Activated T-cell treated with anti-CD3 and anti-CD28 coated beads, Interleukin-2, amount 50 U/mL, for 72 hours (primary cell): ENCODE measurements around the gene MAP4. TPM values are rescaled to one million over a fixed set of nuclear protein-coding genes. Genes with fewer than 3 reads are reported as not detected.
"Not testable (repeated sequence)": the region's sequence is repeated elsewhere in the genome, so short reads cannot be mapped to it uniquely, and the experiment has no call there.

Experiments used
- ATAC-seq, 2 donors: fragments of 150-1000 bp; cut with Tn5 transposase; replicated peaks in 1 of 2; 2 replicates each; pipeline ENCODE4 v1.10.0; 2021; ENCODE audit warnings: moderate library complexity in 2 of 2, mild to moderate bottlenecking in 1 of 2
- DNase-seq, 2 donors: peaks; one replicate each; pipeline ENCODE4 v3.0.0; 2021 to 2022; ENCODE audit warnings: mixed read lengths in 1 of 2
- H3K27ac Mint-ChIP-seq: one replicate; pipeline ENCODE4 v1.8.0; 2022; ENCODE audit warnings: mild to moderate bottlenecking, moderate library complexity, mixed read lengths
- H3K27me3 Mint-ChIP-seq: one replicate; pipeline ENCODE4 v1.8.0; 2022; ENCODE audit warnings: low read depth, mixed read lengths
- H3K36me3 Mint-ChIP-seq, 2 donors: one replicate each; pipeline ENCODE4 v1.8.0; 2022; ENCODE audit warnings: mixed read lengths in 2 of 2, mild to moderate bottlenecking in 1 of 2; ENCODE audit not compliant: insufficient read depth in 2 of 2
- H3K4me1 Mint-ChIP-seq: one replicate; pipeline ENCODE4 v1.8.0; 2022; ENCODE audit warnings: low read depth, mixed read lengths
- H3K4me3 Mint-ChIP-seq, 2 donors: one replicate each; pipeline ENCODE4 v1.8.0; 2022; ENCODE audit warnings: mild to moderate bottlenecking in 2 of 2, mixed read lengths in 2 of 2, moderate library complexity in 2 of 2
- H3K9me3 Mint-ChIP-seq, 2 donors: one replicate each; pipeline ENCODE4 v1.8.0; 2022; ENCODE audit warnings: mixed read lengths in 2 of 2
- total RNA-seq, 2 donors: library from RNA; stranded (reverse); gene quantifications; one replicate each; pipeline ENCODE4 v1.2.3, GENCODE V29; 2022

Gene MAP4
- total RNA-seq, 2 donors from 2014 or later: 135 to 149 TPM

- no peak for DNase-seq
- Mint-ChIP-seq H3K27me3 (no peaks in the 10 kb centered on the region), H3K4me1 (no peaks in the 10 kb centered on the region), H3K4me3 (no peak overlapping the region), H3K27ac (no peak overlapping the region), H3K36me3 (peaks cover 0 to 10% of the 10 kb centered on the region in 2 donors), H3K9me3 (no peaks in the 10 kb centered on the region)
- ATAC-seq: no peak
Measured at GRCh38 chr3:47847260-47847659, 169.0 kb downstream of the MAP4 start.

- H3K27ac Mint-ChIP-seq: no peak overlapping the region
- DNase-seq (no peak), ATAC-seq (no peak)
- H3K9me3 Mint-ChIP-seq: no peaks in the 10 kb centered on the region
- H3K36me3 Mint-ChIP-seq: peaks cover 0 to 10% of the 10 kb centered on the region in 2 donors
- H3K4me3 Mint-ChIP-seq: no peak overlapping the region
- H3K27me3 Mint-ChIP-seq: no peaks in the 10 kb centered on the region
- no peaks in the 10 kb centered on the region for H3K4me1 Mint-ChIP-seq
Measured at GRCh38 chr3:47846880-47847248, 169.4 kb downstream of the MAP4 start.

GRCh38 chr3:47846186-47846879, 169.9 kb downstream of the MAP4 start:
- Mint-ChIP-seq H3K36me3 (peaks cover 0 to 10% of the 10 kb centered on the region in 2 donors), H3K27ac (no peak overlapping the region), H3K4me1 (no peaks in the 10 kb centered on the region), H3K9me3 (no peaks in the 10 kb centered on the region), H3K27me3 (no peaks in the 10 kb centered on the region), H3K4me3 (no peak overlapping the region)
- no peak for DNase-seq
- no peak for ATAC-seq

DNA sequence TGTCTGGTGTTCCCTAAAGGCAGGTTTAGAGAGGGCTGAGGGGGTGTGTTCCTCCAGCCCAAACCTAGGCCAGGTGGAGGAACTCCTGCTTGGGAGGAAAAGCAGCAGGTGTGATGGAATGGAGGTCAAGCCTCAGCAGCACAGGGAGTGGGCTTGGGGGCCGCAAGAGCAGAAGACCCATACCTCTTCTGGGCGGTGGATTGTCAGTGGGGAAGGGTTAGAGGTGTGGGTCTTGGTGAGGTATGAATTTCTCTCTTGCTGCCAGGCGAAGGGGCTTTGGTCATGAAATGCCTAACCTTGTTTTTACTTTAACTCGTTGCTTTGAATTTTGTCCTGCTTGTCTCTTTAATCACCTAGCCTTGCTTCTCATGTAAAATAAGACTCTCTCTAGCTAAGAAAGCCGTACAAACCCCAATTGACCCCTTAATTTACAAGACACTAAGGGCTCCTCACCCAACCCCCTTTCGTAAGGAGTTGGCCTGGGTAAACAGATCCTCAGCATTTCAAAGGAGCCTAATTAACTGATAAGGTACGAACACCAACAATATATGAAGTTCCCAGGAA, 174.3 kb downstream of the MAP4 start:
- H3K4me3 Mint-ChIP-seq: no peak overlapping the region
- no peak overlapping the region for H3K27ac Mint-ChIP-seq
- H3K27me3 Mint-ChIP-seq: no peaks in the 10 kb centered on the region
- no peak for DNase-seq
- no peaks in the 10 kb centered on the region for H3K9me3 Mint-ChIP-seq
- H3K36me3 Mint-ChIP-seq: peaks cover 4 to 15% of the 10 kb centered on the region in 2 donors
- H3K4me1 Mint-ChIP-seq: no peaks in the 10 kb centered on the region
- ATAC-seq: no peak

- Mint-ChIP-seq H3K4me3 (no peak overlapping the region), H3K27me3 (no peaks in the 10 kb centered on the region), H3K4me1 (peaks cover 8% of the 10 kb centered on the region), H3K9me3 (no peaks in the 10 kb centered on the region), H3K36me3 (peaks cover 9 to 22% of the 10 kb centered on the region in 2 donors), H3K27ac (no peak overlapping the region)
- DNase-seq (no peak), ATAC-seq (no peak)
Measured at GRCh38 chr3:47838503-47838902, 177.7 kb downstream of the MAP4 start.

- Mint-ChIP-seq H3K27ac (no peak overlapping the region), H3K4me3 (no peak overlapping the region), H3K4me1 (peaks cover 8% of the 10 kb centered on the region), H3K36me3 (peaks cover 12 to 25% of the 10 kb centered on the region in 2 donors), H3K27me3 (no peaks in the 10 kb centered on the region), H3K9me3 (no peaks in the 10 kb centered on the region)
- DNase-seq (no peak), ATAC-seq (no peak)
Measured at GRCh38 chr3:47836986-47837385, 179.2 kb downstream of the MAP4 start.

DNA sequence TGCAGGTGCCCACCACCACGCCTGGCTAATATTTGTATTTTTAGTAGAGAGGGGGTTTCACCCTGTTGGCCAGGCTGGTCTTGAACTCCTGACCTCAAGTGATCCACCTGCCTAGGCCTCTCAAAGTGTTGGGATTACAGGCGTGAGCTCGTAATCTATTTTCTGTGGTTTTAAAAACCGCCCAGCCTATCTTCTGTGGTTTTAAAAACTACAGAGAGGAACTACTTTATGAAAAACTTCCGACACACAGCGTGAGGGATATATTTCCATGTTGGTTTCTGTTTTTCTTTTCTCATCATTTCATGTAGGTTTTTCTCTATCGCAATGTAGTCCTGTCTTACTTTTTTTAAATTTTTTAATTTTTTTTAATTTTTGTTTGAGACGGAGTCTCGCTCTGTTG, 186.7 kb downstream of the MAP4 start:
- Mint-ChIP-seq H3K27ac (peak overlapping the region; percentile 27), H3K36me3 (peaks cover 12 to 39% of the 10 kb centered on the region in 2 donors), H3K4me3 (peak overlapping the region in 1 of 2 donors; percentile 12), H3K4me1 (peaks cover 43% of the 10 kb centered on the region)
- not testable (repeated sequence) for H3K27me3 Mint-ChIP-seq, DNase-seq, H3K9me3 Mint-ChIP-seq, ATAC-seq

- peaks cover 40% of the 10 kb centered on the region for H3K4me1 Mint-ChIP-seq
- no peaks in the 10 kb centered on the region for H3K9me3 Mint-ChIP-seq
- H3K27me3 Mint-ChIP-seq: no peaks in the 10 kb centered on the region
- ATAC-seq: no peak
- peak overlapping the region; percentile 91 for H3K27ac Mint-ChIP-seq
- DNase-seq: no peak
- H3K4me3 Mint-ChIP-seq: peak overlapping the region; percentile 89
- H3K36me3 Mint-ChIP-seq: peaks cover 9 to 28% of the 10 kb centered on the region in 2 donors
Measured at GRCh38 chr3:47825590-47825989, 190.6 kb downstream of the MAP4 start.

DNA sequence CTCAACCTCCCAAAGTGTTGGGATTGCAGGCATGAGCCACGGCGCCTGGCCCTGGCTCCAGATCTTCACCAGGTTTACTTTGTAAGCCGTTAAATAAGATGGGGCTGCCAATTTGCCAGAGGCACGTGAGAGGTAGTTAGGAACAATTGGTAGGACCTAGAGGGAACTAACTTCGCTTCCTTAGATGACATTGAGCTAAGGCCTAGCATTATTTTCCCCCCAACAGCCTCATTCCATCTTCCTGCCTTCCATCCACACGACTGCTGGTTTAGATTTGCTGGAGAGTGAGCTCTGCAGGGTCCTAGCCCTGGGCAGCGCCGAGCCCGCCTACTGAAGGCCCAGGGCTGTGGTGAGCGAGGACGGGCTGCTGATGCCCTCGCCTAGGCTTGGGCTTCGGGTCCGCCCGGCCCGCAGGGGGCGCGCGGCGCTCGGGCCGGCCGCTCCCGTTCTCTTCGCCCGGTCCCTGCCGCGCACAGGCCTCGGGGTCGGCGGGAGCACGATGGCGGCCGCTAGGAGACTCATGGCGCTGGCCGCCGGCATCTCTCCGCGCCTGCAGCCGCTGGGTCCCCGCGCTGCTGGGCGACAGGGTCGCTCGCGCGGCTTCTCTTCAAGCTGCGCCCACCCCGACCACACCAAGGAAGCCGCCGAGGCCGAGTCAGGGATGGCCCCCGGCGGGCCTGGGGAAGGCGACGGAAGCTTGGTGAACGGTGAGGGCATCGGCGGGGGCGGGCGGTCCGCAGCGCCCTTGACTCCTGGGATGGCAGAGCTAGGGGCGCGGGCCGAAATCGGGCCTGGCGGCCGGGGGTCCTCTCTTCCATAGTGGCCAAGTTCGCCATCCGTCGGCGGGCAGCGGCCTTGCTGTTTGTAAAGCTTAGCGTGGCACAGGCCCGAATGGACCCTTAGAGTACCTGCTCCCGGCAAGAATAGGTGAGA, 191.4 kb downstream of the MAP4 start:
- Mint-ChIP-seq H3K27me3 (no peaks in the 10 kb centered on the region), H3K27ac (peak overlapping the region; percentile 91), H3K4me3 (peak overlapping the region; percentile 89), H3K9me3 (no peaks in the 10 kb centered on the region), H3K4me1 (peaks cover 40% of the 10 kb centered on the region), H3K36me3 (peaks cover 9 to 28% of the 10 kb centered on the region in 2 donors)
- ATAC-seq (peak; percentile 99 to 100), DNase-seq (peak; percentile 86 to 90)

DNA sequence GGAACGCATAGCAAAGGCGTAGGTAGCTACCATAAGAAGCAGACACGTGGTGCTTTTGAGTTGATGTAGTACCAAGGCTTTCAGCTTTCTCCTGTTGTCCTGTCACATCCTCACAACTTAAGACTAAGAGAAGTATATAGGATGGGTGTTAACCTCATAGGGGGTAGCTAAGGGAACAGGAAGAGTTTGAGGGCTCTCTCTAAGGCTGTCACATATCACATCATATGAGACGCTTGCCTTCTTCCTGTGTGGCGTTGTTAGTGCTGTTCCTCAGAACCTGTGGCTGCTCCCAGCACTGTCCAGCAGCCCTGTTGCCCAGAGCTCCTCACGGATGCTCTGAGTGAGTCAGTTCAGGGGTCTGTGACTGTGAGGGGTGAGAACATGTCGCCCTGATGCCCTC, 198.6 kb downstream of the MAP4 start:
- H3K9me3 Mint-ChIP-seq: no peaks in the 10 kb centered on the region
- DNase-seq (no peak), ATAC-seq (no peak)
- H3K4me1 Mint-ChIP-seq: no peaks in the 10 kb centered on the region
- H3K27ac Mint-ChIP-seq: no peak overlapping the region
- no peak overlapping the region for H3K4me3 Mint-ChIP-seq
- no peaks in the 10 kb centered on the region for H3K27me3 Mint-ChIP-seq
- peaks cover 3 to 10% of the 10 kb centered on the region in 2 donors for H3K36me3 Mint-ChIP-seq

GRCh38 chr3:47813551-47814177, 202.6 kb downstream of the MAP4 start:
- DNase-seq (no peak), ATAC-seq (no peak)
- Mint-ChIP-seq H3K27me3 (no peaks in the 10 kb centered on the region), H3K9me3 (no peaks in the 10 kb centered on the region), H3K4me1 (no peaks in the 10 kb centered on the region), H3K4me3 (no peak overlapping the region), H3K27ac (no peak overlapping the region), H3K36me3 (peaks cover 8 to 12% of the 10 kb centered on the region in 2 donors)

- no peak for ATAC-seq
- Mint-ChIP-seq H3K4me3 (peak overlapping the region; percentile 97 to 99), H3K27ac (peak overlapping the region; percentile 15), H3K9me3 (no peaks in the 10 kb centered on the region), H3K4me1 (peaks cover 27% of the 10 kb centered on the region), H3K27me3 (no peaks in the 10 kb centered on the region), H3K36me3 (peaks cover 2 to 9% of the 10 kb centered on the region in 2 donors)
- no peak for DNase-seq
Measured at GRCh38 chr3:47804577-47804976, 211.6 kb downstream of the MAP4 start.
